GM19372 (cell line): ENCODE measurements around the gene LRPPRC.

Source experiments
- ATAC-seq: cut with Tn5 transposase; IDR thresholded peaks from one replicate; pipeline ENCODE4 v1.9.1; 2021; ENCODE audit warnings: mild to moderate bottlenecking, low read depth, moderate library complexity; ENCODE audit not compliant: unreplicated experiment

LRPPRC gene

DNA sequence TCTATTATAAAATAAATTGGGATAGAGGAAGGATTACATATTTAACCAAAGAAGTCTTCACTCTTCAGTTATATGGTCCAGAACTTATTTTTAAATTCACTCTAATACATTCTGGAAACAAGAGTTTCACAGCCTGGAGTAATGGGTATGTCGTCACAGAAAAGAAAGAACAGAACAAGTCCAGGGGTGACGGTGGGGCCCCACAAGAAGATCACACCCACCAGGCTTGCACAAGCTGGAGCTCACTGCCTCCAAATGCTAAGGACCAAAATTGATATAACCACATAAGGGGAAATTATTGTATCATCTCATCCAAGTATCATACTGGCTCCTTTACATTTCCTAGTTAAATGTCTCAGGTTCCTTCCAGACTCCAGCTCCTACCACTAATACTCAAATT lies 11.3 kb downstream of the LRPPRC start:
- no peak for ATAC-seq

GRCh38 chr2:43980902-43981301 lies 14.9 kb downstream of the LRPPRC start:
- no peak for ATAC-seq

DNA sequence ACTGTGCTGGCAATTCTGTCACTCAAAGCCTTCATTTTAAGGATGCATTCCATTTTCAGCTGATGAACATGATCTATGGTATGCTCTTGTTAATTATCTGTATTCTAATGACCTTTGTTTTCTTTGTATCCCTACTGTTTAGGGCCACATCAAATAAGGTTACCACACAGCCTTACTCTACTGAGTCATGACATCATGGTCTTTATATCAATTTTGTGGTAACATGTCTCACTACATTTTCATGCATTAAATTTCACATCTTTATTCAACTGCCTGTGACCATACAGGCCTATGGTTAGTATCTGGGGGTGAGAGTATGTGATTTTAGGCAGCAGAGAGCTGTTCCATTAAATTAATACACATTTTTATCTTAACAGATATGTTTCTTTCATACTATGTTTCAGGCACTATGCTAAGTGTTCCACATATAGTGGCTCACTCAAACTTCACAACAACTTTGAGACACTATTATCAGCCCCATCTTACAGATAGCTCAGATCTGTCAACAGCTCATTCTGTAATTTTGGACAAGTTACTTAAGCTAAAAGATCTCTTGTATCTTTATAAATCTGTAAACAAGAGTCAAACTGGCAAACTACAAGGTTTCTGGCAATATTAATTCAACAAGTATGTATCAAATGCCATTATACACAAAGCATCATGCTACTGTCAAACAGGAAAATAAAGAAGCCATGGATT lies 18.0 kb downstream of the LRPPRC start:
- no peak for ATAC-seq

- no peak for ATAC-seq
These were observed 34.9 kb downstream of the LRPPRC start for GRCh38 chr2:43960921-43961320.

GRCh38 chr2:43958397-43959275 lies 37.2 kb downstream of the LRPPRC start:
- ATAC-seq: no peak

- no peak for ATAC-seq
These were observed 45.3 kb downstream of the LRPPRC start for GRCh38 chr2:43950383-43951008.

GRCh38 chr2:43948370-43948769 lies 47.4 kb downstream of the LRPPRC start:
- ATAC-seq: no peak

GRCh38 chr2:43946685-43947084 lies 49.1 kb downstream of the LRPPRC start:
- no peak for ATAC-seq

DNA sequence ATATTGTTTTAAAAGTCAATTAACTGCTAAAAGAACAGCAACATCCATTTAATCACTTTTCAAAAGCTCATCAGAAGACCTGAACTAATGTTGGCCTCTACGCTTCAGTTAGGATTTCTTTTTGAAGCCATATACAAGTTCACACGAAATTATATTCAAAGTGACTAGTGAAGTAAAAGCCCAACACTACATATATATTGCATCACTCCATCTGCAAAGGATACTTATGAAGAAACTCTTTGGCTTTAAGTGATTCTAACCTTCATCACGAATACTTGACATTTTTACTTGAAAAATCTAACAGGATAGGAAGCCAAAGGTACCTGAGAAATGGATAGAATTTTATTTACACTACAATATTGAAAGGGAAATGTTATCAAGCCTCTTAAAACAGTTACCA lies 50.4 kb downstream of the LRPPRC start:
- ATAC-seq: no peak

GRCh38 chr2:43944915-43945314 lies 50.9 kb downstream of the LRPPRC start:
- no peak for ATAC-seq

DNA sequence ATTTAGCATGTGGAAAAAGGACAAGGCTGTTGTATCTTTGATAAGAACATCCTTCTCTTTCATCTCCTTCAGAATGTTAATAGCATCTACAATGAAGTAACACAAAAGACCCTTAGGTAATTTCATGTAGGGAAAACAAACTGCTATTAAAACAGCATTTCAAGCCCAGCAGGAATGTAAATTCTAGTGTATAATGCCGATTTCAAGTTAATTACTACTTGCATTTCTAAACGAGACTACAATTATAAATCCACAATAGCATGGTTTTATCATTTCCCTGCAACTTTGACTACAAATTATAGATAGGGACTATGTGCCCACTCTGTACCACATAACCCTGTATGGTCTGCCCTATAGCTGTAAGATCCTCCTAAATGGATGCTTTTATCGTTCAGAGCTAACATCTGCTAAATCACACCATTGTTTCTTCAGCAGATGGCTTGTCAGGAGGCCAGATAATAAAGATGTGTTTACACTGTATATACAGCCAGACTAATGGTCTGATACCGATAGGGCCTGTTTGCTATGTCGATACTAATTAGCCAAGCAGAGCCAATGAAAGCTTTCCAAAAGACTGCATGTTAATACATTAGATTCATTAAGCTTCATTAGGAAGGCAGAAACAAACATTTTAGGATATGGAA lies 51.9 kb downstream of the LRPPRC start:
- ATAC-seq: no peak

- no peak for ATAC-seq
These were observed 52.5 kb downstream of the LRPPRC start for GRCh38 chr2:43943323-43943722.

GRCh38 chr2:43942881-43943280 lies 52.9 kb downstream of the LRPPRC start:
- ATAC-seq: no peak

- no peak for ATAC-seq
These were observed 53.8 kb downstream of the LRPPRC start for GRCh38 chr2:43941966-43942365.

- no peak for ATAC-seq
These were observed 54.4 kb downstream of the LRPPRC start for GRCh38 chr2:43941359-43941758.

DNA sequence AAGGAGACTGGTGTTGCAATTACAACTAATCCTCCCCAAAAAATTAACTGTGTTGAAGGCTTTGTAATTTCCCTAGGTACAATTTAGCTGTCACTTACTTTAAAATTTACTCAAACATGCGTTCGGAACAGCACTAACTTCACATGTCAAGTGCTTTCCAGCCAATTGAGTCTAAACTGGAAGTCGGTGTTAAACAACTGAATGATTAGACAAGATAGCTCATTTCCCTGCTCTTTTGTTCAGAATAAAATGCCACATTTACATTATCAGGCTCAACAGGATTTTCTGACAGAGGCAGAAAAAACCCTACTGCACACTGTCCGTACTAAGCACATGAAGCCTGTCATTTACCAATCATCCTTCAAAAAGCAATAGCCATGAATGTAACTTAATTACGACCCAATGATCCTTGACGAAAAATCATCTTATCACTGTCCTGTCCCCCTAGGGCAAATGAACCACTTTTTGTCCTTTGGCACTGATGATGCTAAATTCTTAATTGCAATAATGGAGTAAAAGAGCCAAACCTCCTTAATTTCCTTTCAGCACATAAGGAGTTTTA lies 56.0 kb downstream of the LRPPRC start:
- no peak for ATAC-seq

DNA sequence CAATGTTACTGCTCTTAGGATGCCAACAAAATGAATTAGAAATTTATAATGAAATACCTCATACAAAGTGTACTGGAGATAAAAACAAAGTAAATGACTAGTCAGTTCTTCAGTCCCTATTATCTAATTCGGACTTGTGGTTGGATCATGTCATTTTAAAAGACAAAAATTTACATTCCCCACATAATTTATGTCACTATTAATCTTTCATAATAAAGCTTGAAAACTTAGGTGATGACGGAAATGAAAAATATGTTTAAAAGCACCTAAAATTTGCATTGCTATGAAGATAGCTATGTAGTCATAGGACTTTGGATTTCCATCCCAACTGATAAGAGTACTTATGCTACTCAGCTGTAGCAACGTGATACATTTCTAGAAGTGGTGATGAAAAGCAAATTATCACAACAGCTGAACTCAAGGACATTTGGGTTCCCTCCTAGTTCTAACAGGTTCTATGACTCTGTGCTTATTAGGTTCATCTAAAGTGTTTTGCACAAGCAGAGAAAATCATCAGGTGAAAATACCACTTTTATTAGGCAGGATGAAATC lies 58.4 kb downstream of the LRPPRC start:
- ATAC-seq: no peak

DNA sequence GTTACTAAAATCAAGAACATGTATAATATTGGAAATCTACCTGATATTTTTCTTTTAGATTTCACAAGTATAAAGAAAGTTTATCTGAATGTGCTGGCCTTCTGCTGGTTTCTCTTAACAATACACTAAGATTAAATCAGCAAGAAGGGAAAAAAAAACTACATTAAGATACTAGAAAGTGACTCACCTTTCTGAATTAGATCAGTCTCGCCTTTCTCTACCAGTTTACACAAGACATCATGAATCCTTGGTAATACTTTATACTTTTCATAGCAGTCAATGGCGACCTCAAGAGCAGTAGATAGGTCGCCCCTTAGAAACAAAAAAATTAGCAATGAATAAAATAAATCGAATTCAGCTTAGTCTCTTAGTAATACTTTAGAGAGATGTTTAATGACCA lies 61.2 kb downstream of the LRPPRC start:
- no peak for ATAC-seq

GRCh38 chr2:43931293-43931692 lies 64.5 kb downstream of the LRPPRC start:
- ATAC-seq: no peak

GRCh38 chr2:43927442-43927841 lies 68.3 kb downstream of the LRPPRC start:
- ATAC-seq: no peak
